Activated T-cell treated with anti-CD3 and anti-CD28 coated beads, Interleukin-2, amount 50 U/mL, for 48 hours (primary cell): ENCODE measurements around the gene TMEM134.

Experiments used
- DNase-seq, 2 experiments: peaks; one replicate each; pipeline ENCODE4 v3.0.0-alpha.2; 2020

TMEM134 gene

DNA sequence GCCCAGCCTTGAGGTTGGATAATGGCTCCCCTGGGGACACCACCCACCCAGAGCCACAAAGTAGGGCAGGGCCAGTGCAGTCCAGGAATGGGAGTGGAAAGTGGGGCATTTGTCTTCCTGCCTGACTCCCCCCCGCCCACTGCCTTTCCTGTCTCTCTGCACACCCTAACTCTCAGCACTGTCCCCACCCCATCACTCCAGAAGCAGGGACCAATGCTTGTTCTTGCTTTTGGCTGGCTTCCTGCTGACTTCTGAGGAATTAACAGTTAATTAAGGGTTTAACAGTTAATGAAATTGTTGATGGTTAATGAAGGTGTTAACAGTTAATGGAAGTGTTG lies 31.4 kb upstream of the TMEM134 start:
- DNase-seq: no peak

DNA sequence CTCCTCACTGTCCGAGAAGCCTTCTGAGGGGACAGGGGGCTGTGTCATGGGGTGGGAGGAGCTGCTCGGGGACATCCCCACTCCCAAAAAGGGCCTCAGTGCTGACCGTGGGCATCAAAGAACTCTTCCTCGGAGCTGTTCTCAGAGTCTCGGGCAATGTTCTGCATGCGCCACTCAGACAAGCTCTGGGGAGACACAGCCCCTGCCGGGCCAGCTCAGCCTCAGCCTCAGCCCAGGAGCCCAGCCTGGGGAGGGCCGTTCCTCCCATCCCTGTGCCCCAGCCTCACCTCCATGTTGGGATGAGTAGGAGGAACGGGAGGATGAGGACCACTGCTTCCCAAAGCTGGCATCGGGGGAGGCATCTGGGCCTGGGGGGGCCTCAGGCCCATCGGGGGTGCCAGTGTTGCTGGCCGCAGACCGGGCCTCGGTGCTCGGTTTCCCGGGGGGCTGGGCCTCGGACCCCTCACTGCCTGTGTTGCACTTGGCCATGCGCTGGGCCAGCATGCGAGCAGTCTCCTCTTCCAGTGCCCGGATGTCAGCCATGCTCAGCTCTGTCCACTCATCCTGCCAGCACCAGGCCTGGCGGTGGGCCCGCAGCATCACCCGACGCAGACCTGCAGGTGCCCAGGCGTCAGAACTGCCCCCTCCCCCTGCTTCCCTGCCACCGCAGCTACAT lies 30.9 kb upstream of the TMEM134 start:
- DNase-seq: no peak

DNA sequence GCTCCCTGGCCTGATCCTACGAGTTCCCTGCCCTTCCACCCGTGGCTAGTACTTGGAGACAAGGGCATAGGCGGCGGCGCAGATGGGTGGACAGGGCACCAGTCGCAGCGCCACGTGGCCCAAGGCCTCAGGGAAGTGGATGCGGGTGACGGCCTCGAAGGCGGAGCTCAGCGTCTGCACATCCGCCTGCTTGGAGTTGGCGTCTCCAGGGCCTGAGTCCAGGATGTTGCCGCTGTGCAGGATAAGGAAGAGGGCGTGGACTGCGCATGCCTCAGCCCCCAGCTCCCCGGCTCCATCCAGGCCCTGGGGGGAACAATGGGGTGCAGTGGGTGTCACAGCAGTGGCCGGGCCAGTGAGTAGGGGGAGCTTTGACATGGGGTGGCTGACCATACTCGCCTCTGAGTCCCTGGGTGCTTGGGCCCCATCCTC lies 29.5 kb upstream of the TMEM134 start:
- DNase-seq: no peak

DNA sequence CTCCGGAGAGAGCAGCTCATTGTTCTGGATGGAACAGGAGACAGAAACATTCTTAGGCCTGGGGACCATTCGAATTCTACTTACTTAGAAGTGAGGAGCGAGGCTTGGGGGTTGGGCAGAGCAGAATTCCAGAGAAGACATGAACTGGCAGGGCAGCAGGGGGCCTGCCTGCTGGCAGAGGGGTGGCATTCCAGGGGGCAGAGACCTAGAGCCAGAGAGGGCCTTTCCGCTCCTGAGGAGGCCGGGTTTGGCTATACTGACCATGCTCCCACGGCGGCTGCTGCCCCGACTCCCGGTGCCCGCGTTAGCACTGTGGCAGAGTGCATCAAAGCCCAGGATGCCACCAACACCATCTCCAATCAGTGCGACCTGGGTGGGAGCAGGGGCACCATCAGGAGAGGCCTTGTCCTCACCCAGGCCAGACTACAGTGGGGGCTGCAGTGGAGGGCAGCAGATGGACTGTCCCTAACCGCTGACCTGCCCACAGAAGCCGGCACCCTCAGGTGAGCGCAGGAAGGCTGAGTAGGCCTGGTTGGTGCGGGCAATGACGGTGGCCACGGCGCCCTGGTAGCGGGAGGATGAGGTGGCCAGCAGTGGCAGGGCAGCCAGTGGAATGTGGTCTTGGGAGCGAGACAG lies 28.7 kb upstream of the TMEM134 start:
- DNase-seq: no peak

DNA sequence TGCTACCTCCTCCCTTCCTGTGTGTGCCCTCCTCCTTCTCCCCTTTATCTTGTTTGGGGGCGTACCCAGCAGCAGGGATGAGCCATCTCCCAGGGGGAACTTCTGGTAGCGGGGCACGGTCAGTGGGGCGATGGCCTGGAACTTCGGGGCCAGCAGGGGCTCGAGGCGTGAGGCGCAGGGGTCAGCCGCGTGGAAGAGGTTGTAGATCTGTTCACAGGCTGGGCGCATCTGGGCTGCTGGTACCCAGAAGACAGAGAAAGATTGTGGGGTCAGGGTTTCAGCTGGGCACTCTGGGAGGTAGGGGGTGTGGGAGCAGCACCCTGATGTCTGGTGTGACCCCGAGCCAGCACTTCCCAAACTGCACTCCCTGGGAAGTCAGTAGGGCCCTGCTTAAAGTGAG lies 27.1 kb upstream of the TMEM134 start:
- DNase-seq: no peak

DNA sequence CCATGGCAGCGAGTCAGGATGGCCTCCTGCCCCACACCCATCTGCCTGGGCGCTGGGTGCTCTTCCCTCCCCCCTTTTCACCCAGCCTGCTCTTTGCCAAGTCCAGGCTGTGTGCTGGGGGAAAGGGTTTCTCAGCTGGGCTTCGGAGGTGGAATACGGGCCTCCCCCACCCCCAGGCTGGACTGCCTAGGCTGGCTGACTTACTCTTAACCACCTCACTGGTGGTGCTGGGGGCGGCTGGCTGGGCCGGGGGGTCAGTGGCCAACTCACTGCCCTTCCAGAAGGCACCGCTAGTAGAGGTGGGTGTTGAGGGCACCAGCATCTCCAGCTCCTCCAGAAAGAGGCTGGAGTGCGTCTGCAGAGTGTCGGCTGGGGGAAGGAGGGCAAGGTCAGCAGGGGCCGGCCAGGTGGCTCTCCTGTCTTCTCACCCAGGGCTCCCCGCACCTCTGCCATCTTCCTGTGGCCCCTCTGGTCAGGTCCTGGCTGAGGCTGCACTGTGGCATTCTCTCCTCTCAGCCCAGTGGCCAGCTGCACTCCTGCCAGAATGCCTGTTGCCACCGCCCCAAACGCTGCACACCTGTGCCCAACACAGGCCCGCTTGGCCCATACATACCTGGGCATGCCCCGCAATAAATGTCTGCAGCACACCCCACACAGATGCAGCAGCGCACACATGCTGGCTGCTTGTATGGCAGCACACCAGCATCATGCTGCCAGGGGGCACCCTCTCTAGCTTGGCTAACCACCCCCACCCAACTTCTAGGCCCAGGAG lies 26.4 kb upstream of the TMEM134 start:
- DNase-seq: no peak

DNA sequence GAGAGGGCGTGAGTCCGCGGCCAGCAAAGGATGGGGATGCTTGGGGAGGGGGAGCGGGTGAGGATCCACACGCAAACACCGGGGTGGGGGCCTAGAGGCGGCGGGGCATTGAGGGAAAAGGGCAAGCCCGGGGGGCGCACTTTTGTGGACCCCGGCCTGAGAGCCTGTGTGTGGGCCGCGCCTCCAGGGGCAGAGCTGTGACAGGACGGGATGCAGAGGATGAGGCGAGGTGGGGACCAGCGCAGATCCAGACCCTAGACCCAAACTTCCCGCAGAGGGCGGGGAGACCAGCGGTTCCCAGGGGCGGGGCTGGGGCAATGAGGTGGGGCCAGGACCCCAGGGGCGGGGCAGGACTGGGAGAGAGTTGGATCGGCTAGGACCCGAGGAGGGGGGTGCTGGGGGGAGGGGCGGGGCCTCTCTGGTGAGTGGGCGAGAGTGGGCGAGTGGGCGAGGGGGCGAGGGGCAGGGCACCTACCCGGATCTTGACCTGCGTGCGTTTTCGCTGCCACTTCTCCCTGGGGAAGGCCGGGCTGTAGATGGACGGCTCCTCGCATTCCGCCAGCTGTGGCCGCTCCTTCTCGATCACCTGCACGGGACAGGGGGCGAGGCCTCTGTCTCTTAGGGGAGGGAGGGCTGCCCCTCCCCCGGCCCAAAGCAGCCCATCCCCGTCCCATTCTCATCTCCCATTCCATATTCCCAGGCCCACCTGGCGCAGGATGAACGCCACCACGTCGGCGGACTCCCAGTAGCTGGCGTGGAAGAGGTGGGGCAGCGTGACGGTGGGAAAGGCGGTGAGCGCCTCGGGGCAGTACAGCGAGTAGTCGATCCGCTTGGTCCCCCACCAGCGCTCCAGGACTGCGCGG lies 25.6 kb upstream of the TMEM134 start:
- no peak for DNase-seq

DNA sequence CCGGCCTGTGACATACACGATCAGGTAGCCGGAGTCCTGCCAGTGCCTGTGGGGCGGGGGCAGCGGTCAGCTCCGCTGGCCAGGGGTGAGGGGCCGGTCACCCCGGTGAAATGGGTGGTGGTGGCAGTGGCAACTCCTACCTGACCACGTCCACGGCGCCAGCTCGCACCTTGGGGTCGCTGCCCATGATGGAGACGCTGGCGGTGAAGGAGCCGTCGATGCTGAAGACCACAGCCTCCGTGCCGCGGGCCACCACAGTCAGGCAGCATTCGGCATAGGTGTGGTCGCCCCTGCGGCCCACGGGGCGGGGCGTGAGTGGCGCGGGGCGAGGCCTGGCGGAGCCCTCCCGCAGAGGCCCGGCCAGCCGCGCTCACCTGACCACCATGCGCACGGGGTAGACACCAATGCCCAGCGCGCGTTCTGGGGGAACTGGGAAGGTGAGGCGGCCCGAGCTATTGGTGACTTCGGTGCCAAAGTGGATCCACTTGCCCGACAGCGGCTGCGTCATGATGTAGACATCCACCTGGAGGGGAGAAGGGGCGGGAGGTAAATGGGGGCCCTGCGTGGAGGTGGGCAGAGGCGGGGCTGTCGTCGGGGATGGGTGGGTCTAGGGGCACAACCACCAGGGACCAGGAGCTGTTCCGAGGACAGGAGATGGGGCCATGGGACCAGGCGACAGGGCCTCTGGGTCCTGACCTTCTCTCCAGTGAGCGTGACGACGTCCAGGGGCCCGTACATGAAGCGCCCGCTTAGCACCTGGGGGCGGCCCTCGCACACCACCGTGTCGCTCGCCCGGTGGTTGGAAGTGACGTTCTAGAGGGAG lies 24.7 kb upstream of the TMEM134 start:
- DNase-seq: no peak

DNA sequence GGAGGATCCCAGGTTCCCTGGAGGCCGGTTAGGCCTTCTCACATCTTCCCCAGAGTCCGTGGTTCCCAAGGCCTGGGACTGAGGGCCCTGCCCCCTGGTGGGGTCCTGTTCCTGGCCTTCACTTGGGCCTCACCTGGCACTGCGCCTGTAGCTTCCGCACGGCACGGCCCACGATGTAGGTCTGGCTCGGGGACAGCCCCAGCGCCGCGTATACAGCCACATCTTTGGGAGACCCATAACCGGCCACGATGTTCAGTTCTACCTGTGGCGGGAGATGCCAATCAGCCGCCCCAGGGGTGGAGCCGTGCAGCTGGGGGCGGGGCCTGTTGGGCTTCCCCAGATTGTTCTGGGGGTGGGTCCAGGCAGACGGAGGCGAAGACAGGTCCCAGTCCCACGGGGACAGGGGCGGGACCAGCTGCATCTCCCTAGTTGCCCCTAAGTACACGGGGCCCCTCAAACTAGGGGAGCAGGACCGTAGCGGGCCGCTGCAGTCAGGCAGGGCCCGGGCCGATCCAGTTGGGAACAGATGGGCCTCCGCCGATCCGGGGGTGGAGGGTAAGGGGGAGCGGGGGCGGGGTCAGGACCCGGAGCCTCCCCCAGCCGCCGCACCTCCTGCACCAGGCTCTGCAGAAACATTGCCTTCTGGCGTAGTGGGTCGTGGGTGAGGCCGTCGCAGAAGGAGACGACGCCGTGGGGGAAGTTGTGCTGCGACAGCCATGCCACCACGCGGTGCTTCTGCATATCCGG lies 23.9 kb upstream of the TMEM134 start:
- peak; percentile 54 to 63 for DNase-seq

DNA sequence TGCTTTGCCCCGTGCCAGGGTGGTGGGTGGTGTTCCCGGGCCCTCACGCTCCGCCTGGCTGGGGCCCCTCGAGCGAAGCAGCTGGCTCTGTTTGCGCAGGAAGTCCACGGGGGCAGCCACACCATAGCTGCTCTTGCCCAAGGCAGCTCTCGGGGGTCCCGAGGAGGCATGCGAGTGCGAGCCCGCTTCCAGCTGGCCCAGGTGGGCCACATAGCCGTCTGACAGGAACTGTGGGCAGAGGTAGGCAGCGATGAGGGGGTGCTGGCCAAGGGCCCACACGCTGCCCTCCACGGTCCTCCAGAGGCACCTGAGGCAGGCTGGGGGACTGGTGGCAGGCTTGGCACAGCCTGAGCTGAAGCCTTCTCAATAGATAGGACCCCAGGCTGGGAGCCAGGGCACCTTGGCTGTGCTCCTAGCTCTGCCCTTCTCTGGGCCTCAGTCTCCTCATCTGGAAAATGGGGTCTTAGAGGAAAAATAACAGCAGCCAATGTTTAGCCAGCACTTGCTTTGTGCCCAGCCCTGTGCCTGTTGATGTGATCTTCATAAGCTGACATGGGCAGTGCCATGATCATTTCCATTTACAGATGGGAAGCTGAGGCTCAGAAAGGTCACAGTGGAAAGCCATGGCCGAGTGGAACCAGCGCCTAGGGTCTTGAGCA lies 23.1 kb upstream of the TMEM134 start:
- DNase-seq: no peak

DNA sequence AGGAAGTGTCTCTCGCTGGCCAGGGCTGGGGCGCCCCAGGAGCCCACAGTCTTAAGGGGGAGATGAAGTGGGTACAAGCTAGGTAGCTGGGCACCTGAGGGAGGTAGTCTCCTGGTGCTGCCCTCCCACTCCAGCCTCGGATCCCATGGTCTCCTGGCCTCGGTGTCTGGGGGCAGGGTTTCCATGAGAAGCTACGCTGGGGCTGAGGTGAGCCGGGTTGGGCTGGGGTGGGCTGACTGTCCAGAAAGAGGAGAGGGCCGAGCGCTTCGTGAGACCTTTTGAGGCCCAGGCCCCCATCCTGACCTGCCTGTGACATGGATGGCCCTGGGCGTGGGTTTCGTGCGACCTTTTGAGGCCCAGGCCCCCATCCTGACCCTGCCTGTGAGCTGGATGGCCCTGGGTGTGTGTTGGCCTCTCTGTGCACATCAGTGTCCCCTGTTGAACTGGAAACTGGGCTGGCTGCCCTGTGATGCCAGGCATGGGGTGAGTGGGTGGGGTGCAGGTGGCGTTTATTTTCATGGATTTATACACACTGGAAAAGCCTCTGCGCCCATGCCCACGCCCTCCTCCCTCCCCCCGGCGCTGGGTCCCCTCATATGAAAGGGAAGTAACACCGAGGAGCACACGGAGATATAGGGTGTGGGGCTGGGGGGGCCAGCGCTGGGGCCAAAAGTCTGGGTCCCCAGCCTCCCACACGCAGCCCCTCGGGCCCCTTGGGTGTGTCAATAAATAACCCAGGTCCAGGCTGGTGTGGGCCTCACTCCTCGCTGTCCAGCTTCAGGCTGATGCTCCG lies 22.4 kb upstream of the TMEM134 start:
- DNase-seq: no peak

DNA sequence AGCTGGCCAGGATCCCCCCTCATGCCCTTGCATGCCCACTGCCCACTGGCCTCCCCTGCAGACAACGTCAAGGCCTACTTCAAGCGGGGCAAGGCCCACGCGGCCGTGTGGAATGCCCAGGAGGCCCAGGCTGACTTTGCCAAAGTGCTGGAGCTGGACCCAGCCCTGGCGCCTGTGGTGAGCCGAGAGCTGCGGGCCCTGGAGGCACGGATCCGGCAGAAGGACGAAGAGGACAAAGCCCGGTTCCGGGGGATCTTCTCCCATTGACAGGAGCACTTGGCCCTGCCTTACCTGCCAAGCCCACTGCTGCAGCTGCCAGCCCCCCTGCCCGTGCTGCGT lies 21.6 kb upstream of the TMEM134 start:
- no peak for DNase-seq

DNA sequence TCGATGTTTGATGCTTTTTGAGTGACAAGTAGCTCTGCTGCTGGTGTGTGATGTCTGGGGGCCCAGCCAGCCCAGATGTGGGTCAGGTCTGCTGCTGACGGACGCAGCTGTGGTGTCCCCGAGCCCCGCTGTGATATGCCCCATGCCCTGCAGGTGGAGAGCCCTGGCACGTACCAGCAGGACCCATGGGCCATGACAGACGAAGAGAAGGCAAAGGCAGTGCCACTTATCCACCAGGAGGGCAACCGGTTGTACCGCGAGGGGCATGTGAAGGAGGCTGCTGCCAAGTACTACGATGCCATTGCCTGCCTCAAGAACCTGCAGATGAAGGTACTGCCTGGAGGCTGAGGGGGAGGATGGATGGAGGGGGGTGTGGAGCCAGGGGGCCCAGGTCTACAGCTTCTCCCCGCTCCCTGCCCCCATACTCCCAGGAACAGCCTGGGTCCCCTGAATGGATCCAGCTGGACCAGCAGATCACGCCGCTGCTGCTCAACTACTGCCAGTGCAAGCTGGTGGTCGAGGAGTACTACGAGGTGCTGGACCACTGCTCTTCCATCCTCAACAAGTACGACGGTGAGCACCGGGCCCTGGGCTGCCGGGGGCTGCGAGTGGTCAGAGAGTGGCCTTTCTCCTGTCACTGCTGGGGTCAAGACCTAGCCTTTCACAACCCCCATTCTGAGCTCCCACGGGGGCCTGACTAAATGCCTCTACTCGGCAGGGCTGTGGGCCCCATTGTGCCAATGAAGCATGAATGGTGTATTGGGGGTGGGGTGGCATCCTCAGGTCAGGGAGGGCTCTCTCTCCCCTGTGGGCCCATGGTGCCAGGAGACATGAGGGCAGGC lies 21.1 kb upstream of the TMEM134 start:
- no peak for DNase-seq

DNA sequence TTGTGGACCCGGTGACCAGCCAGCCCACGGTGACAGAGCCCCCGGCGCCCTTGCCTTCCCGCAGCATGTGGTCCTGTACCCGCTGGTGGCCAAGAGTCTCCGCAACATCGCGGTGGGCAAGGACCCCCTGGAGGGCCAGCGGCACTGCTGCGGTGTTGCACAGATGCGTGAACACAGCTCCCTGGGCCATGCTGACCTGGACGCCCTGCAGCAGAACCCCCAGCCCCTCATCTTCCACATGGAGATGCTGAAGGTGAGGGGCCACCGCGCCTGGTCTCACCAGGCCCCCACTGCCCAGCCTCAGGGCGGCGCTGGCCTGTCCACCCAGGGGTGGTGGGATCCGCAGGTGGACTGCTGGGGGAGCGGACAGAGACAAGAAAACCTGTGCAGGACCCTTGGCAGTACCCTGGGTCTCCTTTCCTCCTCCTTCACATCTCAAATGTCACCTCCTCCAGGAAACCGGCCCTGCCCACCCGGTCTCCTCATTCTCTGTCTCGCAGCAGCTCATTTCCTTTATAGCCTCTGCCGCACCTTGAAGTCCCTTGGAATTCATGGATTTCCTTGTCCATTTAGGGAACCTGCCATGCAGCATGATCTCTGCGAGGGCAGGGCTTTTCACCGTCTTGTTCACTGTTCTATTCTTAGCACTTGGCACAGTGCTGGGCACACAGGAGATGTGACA lies 20.3 kb upstream of the TMEM134 start:
- no peak for DNase-seq

DNA sequence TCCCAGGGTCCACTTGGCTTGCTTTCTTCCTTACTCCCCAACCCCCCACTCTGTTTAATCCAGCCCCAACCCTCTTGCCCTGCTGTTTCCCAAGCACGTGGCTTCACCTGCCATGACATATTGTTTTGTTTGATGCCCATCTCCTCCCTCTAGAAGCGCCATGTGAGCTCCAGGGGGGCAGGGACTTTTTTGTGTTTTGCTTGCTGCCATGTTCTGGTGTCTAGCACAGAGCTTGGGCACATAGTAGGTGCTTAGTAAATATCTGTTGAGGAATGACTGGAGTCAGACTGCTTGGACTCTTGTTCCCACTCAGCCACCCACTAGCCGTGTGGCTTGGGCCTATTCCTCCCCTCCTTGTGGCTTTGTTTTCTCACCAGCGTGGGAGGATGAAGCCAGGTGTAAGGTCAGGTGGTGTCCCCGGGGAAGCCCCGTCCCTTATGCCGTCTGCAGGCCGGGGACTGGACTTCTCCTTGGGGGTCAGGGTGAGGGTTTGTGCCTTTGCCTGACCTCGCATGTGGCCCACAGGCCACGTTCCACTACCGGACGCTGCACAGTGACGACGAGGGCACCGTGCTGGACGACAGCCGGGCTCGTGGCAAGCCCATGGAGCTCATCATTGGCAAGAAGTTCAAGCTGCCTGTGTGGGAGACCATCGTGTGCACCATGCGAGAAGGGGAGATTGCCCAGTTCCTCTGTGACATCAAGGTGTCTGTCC lies 17.6 kb upstream of the TMEM134 start:
- DNase-seq: peak; percentile 78 to 81

DNA sequence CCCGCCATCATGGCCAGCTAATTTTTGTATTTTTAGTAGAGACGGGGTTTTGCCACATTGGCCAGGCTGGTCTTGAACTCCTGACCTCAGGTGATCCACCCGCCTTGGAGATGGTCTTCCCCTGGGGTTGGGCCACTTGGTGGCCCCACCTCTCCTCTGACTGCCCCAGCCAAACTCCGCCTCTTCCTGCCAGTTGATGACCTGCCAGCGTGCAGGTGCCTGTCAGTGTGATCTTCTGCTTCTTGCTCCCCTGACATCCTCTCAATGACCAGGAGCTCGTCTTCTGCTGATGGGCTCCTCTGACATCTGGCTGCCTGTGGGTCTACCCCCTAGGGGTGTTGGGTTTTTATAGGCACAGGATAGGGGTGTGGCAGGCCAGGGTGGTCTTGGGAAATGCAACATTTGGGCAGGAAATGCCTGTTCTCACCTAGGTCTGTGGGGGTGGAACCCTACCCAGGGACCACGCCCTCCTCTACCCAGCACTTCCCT lies 16.9 kb upstream of the TMEM134 start:
- peak; percentile 74 to 82 for DNase-seq

DNA sequence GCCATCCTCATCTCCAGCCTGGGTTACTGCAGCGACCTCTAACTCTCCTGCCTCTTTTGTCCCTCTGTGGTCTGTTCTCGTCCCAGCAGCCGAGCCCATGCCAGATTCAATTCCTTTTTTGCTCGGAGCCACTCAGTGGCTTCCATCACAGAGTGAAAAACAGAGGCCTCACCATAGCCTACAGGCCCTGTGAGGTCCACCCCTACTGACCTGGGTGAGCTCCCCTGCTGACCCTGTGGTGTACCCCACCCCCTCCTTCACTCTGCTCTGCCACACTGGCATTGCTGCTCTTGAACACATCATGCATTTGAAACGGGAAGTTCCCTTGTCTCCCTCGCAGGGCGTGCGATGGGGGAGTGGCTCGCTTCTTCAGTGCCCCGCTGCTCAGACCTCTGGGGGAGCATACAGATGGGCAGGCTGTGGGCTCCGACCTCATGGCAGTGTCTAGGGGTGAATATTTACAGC lies 15.8 kb upstream of the TMEM134 start:
- DNase-seq: peak; percentile 85 to 86
